NCI-H2171 treated with DMSO at 0.1 percent for 48 hours (cell line): Measurements from ENCODE around the gene MYH14.

ENCODE experiments used
- DNase-seq: peaks from one replicate; lab custom pipeline; 2025; lab: John Stamatoyannopoulos, UW

MYH14 gene

GRCh38 chr19:50261446-50261970 is 58.1 kb downstream of the MYH14 start:
- DNase-seq, result no peak

GRCh38 chr19:50263176-50263575 is 59.8 kb downstream of the MYH14 start:
- no peak for DNase-seq

- DNase-seq, result no peak
Measured at GRCh38 chr19:50264483-50265186, 61.2 kb downstream of the MYH14 start.

DNA sequence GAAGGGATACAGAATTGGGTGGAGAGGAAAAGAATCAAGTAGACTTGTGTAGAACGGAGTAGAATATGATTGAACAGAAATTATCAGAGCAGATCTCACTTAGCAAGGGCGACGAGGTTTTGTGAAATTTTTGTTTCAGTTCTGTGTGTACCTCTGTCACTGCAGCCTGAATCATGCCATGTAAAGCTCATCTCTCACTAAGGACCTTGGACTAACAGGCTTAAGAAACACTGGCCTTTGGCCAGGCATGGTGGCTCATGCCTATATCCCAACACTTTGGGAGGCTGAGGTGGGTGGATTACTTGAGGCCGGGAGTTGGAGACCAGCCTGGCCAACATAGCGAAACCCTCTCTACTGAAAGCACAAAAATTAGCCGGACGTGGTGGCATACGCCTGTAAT is 62.6 kb downstream of the MYH14 start:
- no peak for DNase-seq

DNA sequence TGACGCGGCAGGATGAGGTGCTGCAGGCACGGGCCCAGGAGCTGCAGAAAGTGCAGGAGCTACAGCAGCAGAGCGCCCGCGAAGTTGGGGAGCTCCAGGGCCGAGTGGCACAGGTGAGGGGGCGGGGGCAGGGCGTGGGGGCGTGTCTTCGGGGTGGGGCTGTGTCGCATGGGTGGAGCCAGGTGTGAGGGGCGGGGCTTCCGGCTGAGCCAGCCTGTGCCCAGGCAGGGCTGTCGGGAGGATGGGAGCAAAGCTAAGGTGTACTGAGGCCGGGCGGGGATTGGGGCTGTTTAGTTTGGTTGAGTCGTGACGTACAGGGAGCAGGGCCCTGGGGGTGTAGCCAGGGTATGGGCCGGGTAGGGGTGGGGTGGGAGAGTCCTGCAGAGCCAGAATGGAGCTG is 63.5 kb downstream of the MYH14 start:
- DNase-seq, result no peak

DNA sequence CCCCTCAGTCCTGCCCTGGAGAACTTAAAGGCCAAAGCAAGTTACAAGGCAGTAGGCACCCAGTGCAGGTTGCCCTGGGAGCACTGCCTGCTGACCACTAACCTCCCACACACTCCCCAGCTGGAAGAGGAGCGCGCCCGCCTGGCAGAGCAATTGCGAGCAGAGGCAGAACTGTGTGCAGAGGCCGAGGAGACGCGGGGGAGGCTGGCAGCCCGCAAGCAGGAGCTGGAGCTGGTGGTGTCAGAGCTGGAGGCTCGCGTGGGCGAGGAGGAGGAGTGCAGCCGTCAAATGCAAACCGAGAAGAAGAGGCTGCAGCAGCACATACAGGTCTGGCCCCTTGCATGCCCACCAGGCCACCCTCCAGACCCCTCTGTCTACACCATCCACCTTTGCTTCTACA is 64.6 kb downstream of the MYH14 start:
- DNase-seq, result no peak

- no peak for DNase-seq
Measured at GRCh38 chr19:50268501-50268900, 65.1 kb downstream of the MYH14 start.

GRCh38 chr19:50269653-50270052 is 66.2 kb downstream of the MYH14 start:
- no peak for DNase-seq

- no peak for DNase-seq
Measured at GRCh38 chr19:50272263-50272897, 69.0 kb downstream of the MYH14 start.

DNA sequence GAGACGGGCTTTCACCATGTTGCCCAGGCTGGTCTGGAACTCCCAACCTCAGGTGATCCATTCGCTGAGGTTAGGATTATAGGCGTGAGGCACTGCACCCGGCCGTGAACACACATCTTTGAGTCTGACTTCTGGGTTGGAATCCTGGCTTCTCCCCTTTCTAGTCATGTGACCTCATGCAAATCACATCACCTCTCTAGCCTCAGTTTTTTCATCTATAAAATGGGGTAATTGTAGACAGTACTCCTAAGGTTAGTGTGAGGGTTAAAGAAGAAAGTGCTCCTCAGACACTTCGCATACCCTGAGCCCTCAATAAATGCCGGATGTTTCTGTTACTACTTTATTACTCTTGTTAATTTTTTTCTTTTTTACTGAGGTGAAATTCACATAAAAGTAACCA is 70.4 kb downstream of the MYH14 start:
- DNase-seq, result no peak

DNA sequence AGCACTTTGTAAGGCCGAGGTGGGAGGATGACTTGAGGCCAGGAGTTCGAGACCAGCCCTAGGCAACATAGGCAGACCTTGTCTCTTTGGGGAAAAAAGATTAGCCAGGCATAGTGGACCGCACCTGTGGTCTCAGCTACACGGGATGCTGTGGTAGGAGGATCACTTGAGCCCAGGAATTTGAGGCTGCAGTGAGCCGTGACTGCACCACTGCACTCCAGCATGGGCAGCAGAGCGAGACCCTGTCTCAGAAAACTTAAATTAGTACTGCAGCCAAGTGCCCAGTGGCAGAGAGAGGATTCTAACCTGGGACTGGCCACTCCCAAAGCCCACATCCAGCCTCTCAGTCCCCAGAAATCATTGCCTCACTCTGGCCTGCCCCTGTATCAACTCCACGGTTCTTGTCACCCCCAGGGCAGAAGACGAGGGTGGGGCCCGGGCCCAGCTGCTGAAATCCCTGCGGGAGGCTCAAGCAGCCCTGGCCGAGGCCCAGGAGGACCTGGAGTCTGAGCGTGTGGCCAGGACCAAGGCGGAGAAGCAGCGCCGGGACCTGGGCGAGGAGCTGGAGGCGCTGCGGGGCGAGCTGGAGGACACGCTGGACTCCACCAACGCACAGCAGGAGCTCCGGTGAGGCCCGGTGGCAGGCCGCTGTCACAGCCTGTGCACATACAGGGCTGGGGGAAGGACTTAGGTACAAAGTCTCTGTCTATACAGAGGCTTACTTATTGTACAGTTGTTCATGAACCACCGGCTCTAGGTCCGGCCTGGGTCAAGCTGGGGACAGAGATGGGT is 72.4 kb downstream of the MYH14 start:
- no peak for DNase-seq

GRCh38 chr19:50276370-50277063 is 73.1 kb downstream of the MYH14 start:
- no peak for DNase-seq

DNA sequence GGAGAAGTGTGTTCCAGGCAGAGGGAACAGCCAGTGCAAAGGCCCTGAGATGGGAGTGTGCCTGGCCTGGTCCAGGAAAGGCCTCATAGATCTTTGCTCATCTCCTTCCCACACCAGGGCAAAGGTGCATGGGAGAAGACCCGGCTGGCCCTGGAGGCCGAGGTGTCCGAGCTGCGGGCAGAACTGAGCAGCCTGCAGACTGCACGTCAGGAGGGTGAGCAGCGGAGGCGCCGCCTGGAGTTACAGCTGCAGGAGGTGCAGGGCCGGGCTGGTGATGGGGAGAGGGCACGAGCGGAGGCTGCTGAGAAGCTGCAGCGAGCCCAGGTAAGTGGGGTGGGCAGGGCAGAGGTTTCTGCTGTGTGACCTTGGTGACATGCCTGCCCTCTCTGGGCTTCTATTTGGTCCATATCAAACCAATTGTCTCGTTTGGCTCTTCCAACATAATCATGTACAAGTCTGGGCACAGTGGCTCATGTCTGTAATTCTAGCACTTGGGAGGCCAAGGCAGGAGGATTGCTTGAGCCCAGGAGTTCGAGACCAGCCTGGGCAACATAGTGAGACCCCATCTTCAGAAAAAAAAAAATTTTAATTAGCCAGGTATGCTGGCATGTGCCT is 74.7 kb downstream of the MYH14 start:
- DNase-seq, result no peak

DNA sequence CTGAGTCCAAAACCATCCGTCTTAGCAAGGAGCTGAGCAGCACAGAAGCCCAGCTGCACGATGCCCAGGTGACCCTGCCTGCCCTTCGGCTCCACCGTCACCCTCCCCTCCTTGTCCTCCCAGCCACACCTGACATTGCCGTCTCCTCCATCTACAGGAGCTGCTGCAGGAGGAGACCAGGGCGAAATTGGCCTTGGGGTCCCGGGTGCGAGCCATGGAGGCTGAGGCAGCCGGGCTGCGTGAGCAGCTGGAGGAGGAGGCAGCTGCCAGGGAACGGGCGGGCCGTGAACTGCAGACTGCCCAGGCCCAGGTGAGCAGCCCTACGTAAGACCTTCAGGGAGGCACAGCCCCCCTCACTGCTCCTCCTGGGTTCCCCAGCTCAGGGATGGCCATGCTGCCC is 76.7 kb downstream of the MYH14 start:
- no peak for DNase-seq

DNA sequence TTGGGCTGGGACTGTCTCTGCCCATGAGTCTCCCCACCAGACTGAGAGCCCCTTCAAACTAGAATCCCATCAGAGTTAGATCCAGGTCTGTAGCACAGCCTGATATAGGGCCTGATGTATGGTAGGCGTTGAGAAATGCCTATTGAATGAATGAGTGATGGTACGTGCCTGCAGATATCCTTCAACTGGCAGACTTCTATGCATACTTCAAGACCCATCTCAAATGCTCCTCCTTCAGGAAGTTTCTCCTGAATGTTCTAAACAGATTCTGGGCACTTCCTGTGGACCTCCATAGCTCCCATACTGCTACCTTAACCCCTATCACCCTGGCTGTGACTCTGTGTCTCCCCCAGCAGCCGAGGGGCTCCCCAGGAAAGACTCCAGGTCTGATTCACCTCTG is 77.6 kb downstream of the MYH14 start:
- no peak for DNase-seq

- no peak for DNase-seq
Measured at GRCh38 chr19:50281491-50281890, 78.1 kb downstream of the MYH14 start.

DNA sequence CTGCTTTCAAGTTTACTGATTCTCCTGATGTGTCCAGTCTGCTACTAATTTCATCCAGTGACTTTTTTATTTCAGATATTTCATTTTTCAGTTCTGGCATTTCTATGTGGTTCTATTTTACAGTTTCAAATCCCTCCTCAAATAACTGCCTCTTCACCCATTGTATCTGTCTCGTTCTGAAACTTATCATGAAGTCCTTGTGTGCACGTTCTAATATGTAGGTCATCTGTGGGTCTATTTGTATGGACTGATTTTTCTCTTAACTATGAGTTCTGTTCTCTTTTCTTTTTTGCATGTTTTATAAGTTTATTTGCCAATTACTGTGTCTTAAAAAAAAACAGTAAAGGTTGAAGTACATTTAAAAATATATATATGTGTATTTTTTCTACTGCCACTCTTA is 82.4 kb downstream of the MYH14 start:
- DNase-seq, result no peak

DNA sequence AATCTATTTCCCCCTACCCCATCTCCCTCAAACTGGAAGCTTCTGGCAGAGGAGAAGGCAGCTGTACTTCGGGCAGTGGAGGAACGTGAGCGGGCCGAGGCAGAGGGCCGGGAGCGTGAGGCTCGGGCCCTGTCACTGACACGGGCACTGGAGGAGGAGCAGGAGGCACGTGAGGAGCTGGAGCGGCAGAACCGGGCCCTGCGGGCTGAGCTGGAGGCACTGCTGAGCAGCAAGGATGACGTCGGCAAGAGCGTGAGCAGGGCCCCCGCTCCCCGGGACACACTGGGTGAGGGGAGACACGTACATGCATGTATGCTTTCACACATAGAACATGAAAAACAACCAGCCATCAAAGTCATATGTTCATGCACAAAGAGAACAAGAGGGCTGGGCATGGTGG is 83.0 kb downstream of the MYH14 start:
- no peak for DNase-seq

GRCh38 chr19:50287331-50287730 is 83.9 kb downstream of the MYH14 start:
- DNase-seq, result no peak

GRCh38 chr19:50288954-50289353 is 85.5 kb downstream of the MYH14 start:
- DNase-seq, result no peak

GRCh38 chr19:50290011-50290410 is 86.6 kb downstream of the MYH14 start:
- DNase-seq, result no peak

GRCh38 chr19:50290775-50291174 is 87.4 kb downstream of the MYH14 start:
- no peak for DNase-seq
